ENCODE data around the gene MSX1. TPM values are rescaled to one million over a fixed set of nuclear protein-coding genes. Genes with fewer than 3 reads are reported as not detected.

MSX1 gene
- polyA plus RNA-seq, 1 donor from 2014 or later = 2.8 TPM

- Histone ChIP-seq H2AFZ (ENCODE audit: low read depth, low read length) (no peak overlapping the region), H3K4me3 (ENCODE audit: low read length) (no peak overlapping the region), H3K36me3 (ENCODE audit: insufficient read depth, low read length) (no peaks in the 10 kb centered on the region), H3K9me2 (ENCODE audit: insufficient read depth, low read length) (no peaks in the 10 kb centered on the region), H3K9ac (ENCODE audit: low read length) (no peak overlapping the region), H3K27ac (ENCODE audit: low read length) (no peak overlapping the region), H3K27me3 (ENCODE audit: insufficient read depth, low read depth, low read length) (no peaks in the 10 kb centered on the region), H4K20me1 (ENCODE audit: insufficient read depth) (no peaks in the 10 kb centered on the region), H3F3A (ENCODE audit: insufficient read depth, low read length, poor library complexity, severe bottlenecking) (no peaks in the 10 kb centered on the region), H3K4me2 (ENCODE audit: low read length) (no peak overlapping the region), H3K79me2 (replicated peaks; ENCODE audit: insufficient read depth, low read length) (no peaks in the 10 kb centered on the region), H3K9me3 (ENCODE audit: low read length) (no peaks in the 10 kb centered on the region)
- TF ChIP-seq SMC3 (conservative IDR thresholded peaks at IDR 0.05; ENCODE audit: poor library complexity) = no peak
- no peak for TF ChIP-seq MXI1 (conservative IDR thresholded peaks at IDR 0.05; ENCODE audit: poor library complexity, severe bottlenecking)
- no peak for TF ChIP-seq TAF1 (IDR thresholded peaks at IDR 0.05; ENCODE audit: low read depth)
- no peak for TF ChIP-seq POLR2AphosphoS5 (IDR thresholded peaks at IDR 0.05)
- no peak for TF ChIP-seq EZH2 (IDR thresholded peaks at IDR 0.05; ENCODE audit: borderline replicate concordance, insufficient read depth, low read length, poor library complexity, severe bottlenecking)
- no peak for TF ChIP-seq RAD21 (conservative IDR thresholded peaks at IDR 0.05)
- no peak for TF ChIP-seq EP300 (conservative IDR thresholded peaks at IDR 0.05; ENCODE audit: poor library complexity, severe bottlenecking)
These were observed 40.9 kb upstream of the MSX1 start for GRCh38 chr4:4818415-4819212.

- TF ChIP-seq SMC3 (conservative IDR thresholded peaks at IDR 0.05; ENCODE audit: poor library complexity) (no peak), EZH2 (IDR thresholded peaks at IDR 0.05; ENCODE audit: borderline replicate concordance, insufficient read depth, low read length, poor library complexity, severe bottlenecking) (no peak), TAF1 (IDR thresholded peaks at IDR 0.05; ENCODE audit: low read depth) (no peak)
- no peak overlapping the region for H3K27ac ChIP-seq (ENCODE audit: low read length)
- no peaks in the 10 kb centered on the region for H3K9me3 ChIP-seq (ENCODE audit: low read length)
These were observed 40.3 kb upstream of the MSX1 start for GRCh38 chr4:4819213-4819606.

GRCh38 chr4:4820261-4820660 lies 39.2 kb upstream of the MSX1 start:
- H3K36me3 ChIP-seq (ENCODE audit: insufficient read depth, low read length) = no peaks in the 10 kb centered on the region
- no peak overlapping the region for H3K27ac ChIP-seq (ENCODE audit: low read length)
- TF ChIP-seq MXI1 (conservative IDR thresholded peaks at IDR 0.05; ENCODE audit: poor library complexity, severe bottlenecking) = no peak
- TF ChIP-seq EP300 (conservative IDR thresholded peaks at IDR 0.05; ENCODE audit: poor library complexity, severe bottlenecking) = no peak
- no peak for TF ChIP-seq TAF1 (IDR thresholded peaks at IDR 0.05; ENCODE audit: low read depth)
- TF ChIP-seq REST (IDR thresholded peaks at IDR 0.05; ENCODE audit: borderline replicate concordance) = no peak
- no peak for TF ChIP-seq EZH2 (IDR thresholded peaks at IDR 0.05; ENCODE audit: borderline replicate concordance, insufficient read depth, low read length, poor library complexity, severe bottlenecking)
- no peak for TF ChIP-seq RAD21 (conservative IDR thresholded peaks at IDR 0.05)
- TF ChIP-seq POLR2AphosphoS5 (IDR thresholded peaks at IDR 0.05) = no peak
- no peak for TF ChIP-seq SMC3 (conservative IDR thresholded peaks at IDR 0.05; ENCODE audit: poor library complexity)
- no peak for TF ChIP-seq CTCF (IDR thresholded peaks at IDR 0.05; ENCODE audit: poor library complexity, severe bottlenecking)
- no peaks in the 10 kb centered on the region for H3K9me2 ChIP-seq (ENCODE audit: insufficient read depth, low read length)
- H3F3A ChIP-seq (ENCODE audit: insufficient read depth, low read length, poor library complexity, severe bottlenecking) = no peaks in the 10 kb centered on the region
- no peaks in the 10 kb centered on the region for H3K9me3 ChIP-seq (ENCODE audit: low read length)
- H4K20me1 ChIP-seq (ENCODE audit: insufficient read depth) = no peaks in the 10 kb centered on the region
- no peaks in the 10 kb centered on the region for H3K79me2 ChIP-seq (replicated peaks; ENCODE audit: insufficient read depth, low read length)
- H2AFZ ChIP-seq (ENCODE audit: low read depth, low read length) = no peak overlapping the region
- H3K9ac ChIP-seq (ENCODE audit: low read length) = no peak overlapping the region
- H3K4me3 ChIP-seq (ENCODE audit: low read length) = no peak overlapping the region
- H3K4me2 ChIP-seq (ENCODE audit: low read length) = no peak overlapping the region
- H3K27me3 ChIP-seq (ENCODE audit: insufficient read depth, low read depth, low read length) = no peaks in the 10 kb centered on the region

More at GRCh38 chr4:4819213-4819606, 40.3 kb upstream of the MSX1 start:
- Histone ChIP-seq H3K4me3 (ENCODE audit: low read length) (no peak overlapping the region), H3K9ac (ENCODE audit: low read length) (no peak overlapping the region), H3K79me2 (replicated peaks; ENCODE audit: insufficient read depth, low read length) (no peaks in the 10 kb centered on the region), H3F3A (ENCODE audit: insufficient read depth, low read length, poor library complexity, severe bottlenecking) (no peaks in the 10 kb centered on the region), H3K9me2 (ENCODE audit: insufficient read depth, low read length) (no peaks in the 10 kb centered on the region), H3K27me3 (ENCODE audit: insufficient read depth, low read depth, low read length) (no peaks in the 10 kb centered on the region), H3K4me2 (ENCODE audit: low read length) (no peak overlapping the region), H4K20me1 (ENCODE audit: insufficient read depth) (no peaks in the 10 kb centered on the region), H3K36me3 (ENCODE audit: insufficient read depth, low read length) (no peaks in the 10 kb centered on the region), H2AFZ (ENCODE audit: low read depth, low read length) (no peak overlapping the region)
